Sciatic nerve (tissue), 2 donors: ENCODE results near the gene TSPAN4. TPM values are rescaled to one million over a fixed set of nuclear protein-coding genes. Genes with fewer than 3 reads are reported as not detected.

ENCODE experiments used
- ATAC-seq: fragments of 200-7000 bp; cut with Tn5 transposase; one replicate; pipeline ENCODE4 v1.9.1; 2020; ENCODE audit warnings: mild to moderate bottlenecking, moderate library complexity
- DNase-seq: peaks from one replicate; pipeline ENCODE4 v3.0.0-alpha.2; 2020; ENCODE audit warnings: low spot score
- intact Hi-C: fragments of 100-400 bp; cut with DNase I; formaldehyde crosslinking; loops from one replicate; pipeline ENCODE4 v1.14.2; 2022
- total RNA-seq: library from RNA; stranded (reverse); fragmentation: NEBNext Ultra II Directional; extraction: Animal tissue kit (Norgen Biotek cat#: 25700); gene quantifications from one replicate; pipeline ENCODE4 v1.2.1, GENCODE V29; 2021
- donor health status: DM: no; HTN: no; CAD: no.
- donor health status: DM: no; HTN: no; CAD: no.

The TSPAN4 gene
- total RNA-seq, 1 donor from 2014 or later, result 118 TPM

GRCh38 chr11:911031-911889 lies 68.6 kb downstream of the TSPAN4 start:
- intact Hi-C loops, result no loop called here
- DNase-seq, result peak; percentile 78

DNA sequence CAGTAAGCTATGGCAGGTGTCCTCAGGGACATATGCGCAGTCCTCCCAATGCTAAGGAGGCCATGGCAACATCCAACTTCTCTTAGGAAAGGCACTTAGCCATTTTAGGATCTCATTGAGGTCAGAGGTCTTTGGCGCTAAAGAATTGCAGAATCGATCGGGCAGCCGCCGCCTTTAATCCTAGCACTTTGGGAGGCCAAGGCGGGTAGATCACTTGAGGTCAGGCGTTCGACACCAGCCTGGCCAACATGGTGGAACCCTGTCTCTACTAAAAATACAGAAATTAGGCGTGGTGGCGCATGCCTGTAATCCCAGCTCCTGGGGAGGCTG lies 69.2 kb downstream of the TSPAN4 start:
- intact Hi-C loops, result no loop called here
- ATAC-seq (no peak), DNase-seq (no peak)

More at GRCh38 chr11:911031-911889, 68.6 kb downstream of the TSPAN4 start:
- peak; percentile 35 for ATAC-seq

GRCh38 chr11:912266-912665 lies 69.6 kb downstream of the TSPAN4 start:
- ATAC-seq (no peak), DNase-seq (no peak)
- intact Hi-C loops, result no loop called here

DNA sequence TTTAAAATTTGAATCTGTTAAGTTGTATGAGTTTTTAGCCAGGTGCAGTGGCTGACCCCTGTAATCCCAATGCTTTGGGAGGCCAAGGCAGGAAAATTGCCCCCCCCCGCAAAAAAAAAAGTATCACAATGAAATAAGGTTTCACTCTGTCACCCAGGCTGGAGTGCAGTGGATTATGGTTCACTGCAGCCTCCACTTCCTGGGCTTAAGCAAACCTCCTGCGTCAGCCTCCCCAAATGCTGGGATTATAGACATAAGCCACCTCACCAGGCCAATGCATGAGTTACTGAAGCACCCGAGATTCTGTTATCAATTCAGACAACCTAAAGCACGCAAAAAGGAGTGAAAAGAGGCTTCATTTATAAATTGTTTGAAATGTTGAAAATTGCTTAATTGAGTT lies 70.4 kb downstream of the TSPAN4 start:
- no peak for ATAC-seq
- intact Hi-C loops, result no loop called here
- DNase-seq, result no peak

DNA sequence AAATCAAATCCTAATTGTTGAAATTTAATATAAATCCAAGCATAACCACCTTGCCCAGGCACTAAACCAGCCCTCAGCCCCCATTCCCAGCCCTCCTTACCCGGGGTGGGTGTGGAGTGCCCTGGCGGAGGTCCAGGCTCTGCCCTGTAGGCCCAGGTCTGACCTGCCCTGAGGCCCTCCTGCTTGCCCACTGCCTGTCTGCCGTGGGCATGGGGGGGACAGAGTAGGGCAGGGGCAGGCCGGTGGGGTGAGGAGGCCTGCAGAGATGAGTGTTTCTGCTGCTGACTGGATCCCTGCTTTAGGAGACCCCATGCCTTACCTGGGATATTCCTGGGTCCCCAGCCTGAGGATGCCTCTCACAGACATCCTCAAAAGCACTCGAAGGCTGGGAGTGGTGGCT lies 71.6 kb downstream of the TSPAN4 start:
- intact Hi-C loops, result no loop called here
- ATAC-seq (no peak), DNase-seq (no peak)

- intact Hi-C loops, result no loop called here
- peak; percentile 70 for ATAC-seq
- peak; percentile 76 for DNase-seq
These were observed 72.3 kb downstream of the TSPAN4 start for GRCh38 chr11:914747-915501.

Other genes starting within 250 kb of the TSPAN4 start
- gene IRF7, start 226.9 kb upstream of the TSPAN4 start, total RNA-seq, result 19.6 TPM
- not detected for gene CDHR5, start 217.9 kb upstream of the TSPAN4 start, total RNA-seq
- gene SCT, start 215.7 kb upstream of the TSPAN4 start, total RNA-seq, result not detected
- gene DRD4, start 205.6 kb upstream of the TSPAN4 start, total RNA-seq, result 4.1 TPM
- gene DEAF1, start 147.6 kb upstream of the TSPAN4 start, total RNA-seq, result 52.8 TPM
- 28.4 TPM for gene TMEM80, start 147.0 kb upstream of the TSPAN4 start, total RNA-seq
- 24.9 TPM for gene EPS8L2, start 136.6 kb upstream of the TSPAN4 start, total RNA-seq
- gene TALDO1, start 95.4 kb upstream of the TSPAN4 start, total RNA-seq, result 187 TPM
- gene GATD1, start 65.4 kb upstream of the TSPAN4 start, total RNA-seq, result 74.8 TPM
- not detected for gene CEND1, start 52.8 kb upstream of the TSPAN4 start, total RNA-seq
- gene SLC25A22, start 44.6 kb upstream of the TSPAN4 start, total RNA-seq, result 7.2 TPM
- gene PIDD1, start 37.6 kb upstream of the TSPAN4 start, total RNA-seq, result 16.7 TPM
- gene RPLP2, start 32.9 kb upstream of the TSPAN4 start, total RNA-seq, result 1,209 TPM
- 174 TPM for gene PNPLA2, start 23.9 kb upstream of the TSPAN4 start, total RNA-seq
- 8.7 TPM for gene CRACR2B, start 14.9 kb upstream of the TSPAN4 start, total RNA-seq
- 263 TPM for gene CD151, start 9.9 kb upstream of the TSPAN4 start, total RNA-seq
- gene POLR2L, start 323 bp upstream of the TSPAN4 start, total RNA-seq, result 85.2 TPM
- gene CHID1, start 68.0 kb downstream of the TSPAN4 start, total RNA-seq, result 59.4 TPM
- gene AP2A2, start 83.0 kb downstream of the TSPAN4 start, total RNA-seq, result 119 TPM
- gene MUC6, start 193.9 kb downstream of the TSPAN4 start, total RNA-seq, result not detected
- not detected for gene MUC2, start 232.0 kb downstream of the TSPAN4 start, total RNA-seq